ENCODE data around the gene VPREB3.

DNA sequence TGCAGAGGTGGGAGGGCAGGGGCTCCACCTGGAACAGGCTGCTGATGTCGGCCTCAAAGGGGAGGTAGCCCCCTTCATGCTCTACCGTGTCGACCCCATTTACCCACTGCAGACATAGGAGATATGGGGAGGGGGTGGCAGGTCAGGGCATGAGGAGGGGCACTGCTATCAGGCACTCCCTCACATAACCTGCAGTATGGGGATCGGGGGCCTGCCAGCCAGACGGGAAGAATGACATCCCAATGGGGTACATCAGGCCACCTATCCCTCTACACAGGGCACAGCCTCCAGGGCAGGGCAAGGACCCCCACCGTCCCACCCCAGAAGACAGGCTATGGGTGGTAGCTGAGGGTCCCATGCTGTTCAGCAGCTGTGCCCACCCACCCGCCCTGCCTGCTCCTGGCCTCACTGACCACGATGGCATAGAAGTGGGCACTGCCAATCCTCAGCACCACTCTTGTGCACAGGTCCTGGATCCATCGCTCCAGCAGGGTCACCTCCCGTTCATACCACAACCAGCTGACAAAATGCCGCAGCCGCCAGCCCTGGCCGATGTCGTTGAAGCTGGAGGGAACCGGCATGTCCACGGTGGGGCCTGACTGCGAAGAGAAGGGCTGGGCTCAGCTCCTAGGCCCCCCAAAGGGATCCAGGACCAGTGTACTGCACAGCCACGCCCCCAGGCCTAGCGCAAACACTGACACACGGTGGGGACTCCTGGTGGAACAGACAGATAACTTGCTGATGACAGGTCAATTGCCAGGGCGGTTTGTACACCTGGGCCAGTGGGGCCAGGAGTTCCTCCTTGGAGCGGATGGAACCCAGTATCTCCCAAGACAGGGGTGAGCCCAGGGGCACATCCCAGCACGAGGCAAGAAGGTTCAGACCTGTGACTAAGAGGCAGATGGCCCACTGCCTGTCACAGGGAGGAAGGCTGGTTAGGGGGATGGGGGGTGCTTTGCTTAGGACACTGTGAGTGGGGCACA is 39.3 kb downstream of the VPREB3 start:
- TF ChIP-seq, protein P1, sequence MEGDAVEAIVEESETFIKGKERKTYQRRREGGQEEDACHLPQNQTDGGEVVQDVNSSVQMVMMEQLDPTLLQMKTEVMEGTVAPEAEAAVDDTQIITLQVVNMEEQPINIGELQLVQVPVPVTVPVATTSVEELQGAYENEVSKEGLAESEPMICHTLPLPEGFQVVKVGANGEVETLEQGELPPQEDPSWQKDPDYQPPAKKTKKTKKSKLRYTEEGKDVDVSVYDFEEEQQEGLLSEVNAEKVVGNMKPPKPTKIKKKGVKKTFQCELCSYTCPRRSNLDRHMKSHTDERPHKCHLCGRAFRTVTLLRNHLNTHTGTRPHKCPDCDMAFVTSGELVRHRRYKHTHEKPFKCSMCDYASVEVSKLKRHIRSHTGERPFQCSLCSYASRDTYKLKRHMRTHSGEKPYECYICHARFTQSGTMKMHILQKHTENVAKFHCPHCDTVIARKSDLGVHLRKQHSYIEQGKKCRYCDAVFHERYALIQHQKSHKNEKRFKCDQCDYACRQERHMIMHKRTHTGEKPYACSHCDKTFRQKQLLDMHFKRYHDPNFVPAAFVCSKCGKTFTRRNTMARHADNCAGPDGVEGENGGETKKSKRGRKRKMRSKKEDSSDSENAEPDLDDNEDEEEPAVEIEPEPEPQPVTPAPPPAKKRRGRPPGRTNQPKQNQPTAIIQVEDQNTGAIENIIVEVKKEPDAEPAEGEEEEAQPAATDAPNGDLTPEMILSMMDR (IDR thresholded peaks at IDR 0.05 in 2 of 3, conservative IDR thresholded peaks at IDR 0.05 in 1 of 3; ENCODE audit: borderline replicate concordance in 1 of 3, insufficient read depth in 1 of 3, low read depth in 2 of 3, low read length in 2 of 3) = no peak
- TF ChIP-seq EZH2 (IDR thresholded peaks at IDR 0.05) (no peak), POLR2A (IDR thresholded peaks at IDR 0.05; ENCODE audit: borderline replicate concordance, extremely low read depth, insufficient read depth, insufficient read length) (no peak), SRF (IDR thresholded peaks at IDR 0.05; ENCODE audit: low read depth) (no peak), SP1 (IDR thresholded peaks at IDR 0.05; ENCODE audit: low read depth) (no peak), EZH2phosphoT487 (IDR thresholded peaks at IDR 0.05; ENCODE audit: borderline replicate concordance) (no peak), CBX3 (IDR thresholded peaks at IDR 0.05; ENCODE audit: low read depth) (no peak)
- TF ChIP-seq, protein P2, sequence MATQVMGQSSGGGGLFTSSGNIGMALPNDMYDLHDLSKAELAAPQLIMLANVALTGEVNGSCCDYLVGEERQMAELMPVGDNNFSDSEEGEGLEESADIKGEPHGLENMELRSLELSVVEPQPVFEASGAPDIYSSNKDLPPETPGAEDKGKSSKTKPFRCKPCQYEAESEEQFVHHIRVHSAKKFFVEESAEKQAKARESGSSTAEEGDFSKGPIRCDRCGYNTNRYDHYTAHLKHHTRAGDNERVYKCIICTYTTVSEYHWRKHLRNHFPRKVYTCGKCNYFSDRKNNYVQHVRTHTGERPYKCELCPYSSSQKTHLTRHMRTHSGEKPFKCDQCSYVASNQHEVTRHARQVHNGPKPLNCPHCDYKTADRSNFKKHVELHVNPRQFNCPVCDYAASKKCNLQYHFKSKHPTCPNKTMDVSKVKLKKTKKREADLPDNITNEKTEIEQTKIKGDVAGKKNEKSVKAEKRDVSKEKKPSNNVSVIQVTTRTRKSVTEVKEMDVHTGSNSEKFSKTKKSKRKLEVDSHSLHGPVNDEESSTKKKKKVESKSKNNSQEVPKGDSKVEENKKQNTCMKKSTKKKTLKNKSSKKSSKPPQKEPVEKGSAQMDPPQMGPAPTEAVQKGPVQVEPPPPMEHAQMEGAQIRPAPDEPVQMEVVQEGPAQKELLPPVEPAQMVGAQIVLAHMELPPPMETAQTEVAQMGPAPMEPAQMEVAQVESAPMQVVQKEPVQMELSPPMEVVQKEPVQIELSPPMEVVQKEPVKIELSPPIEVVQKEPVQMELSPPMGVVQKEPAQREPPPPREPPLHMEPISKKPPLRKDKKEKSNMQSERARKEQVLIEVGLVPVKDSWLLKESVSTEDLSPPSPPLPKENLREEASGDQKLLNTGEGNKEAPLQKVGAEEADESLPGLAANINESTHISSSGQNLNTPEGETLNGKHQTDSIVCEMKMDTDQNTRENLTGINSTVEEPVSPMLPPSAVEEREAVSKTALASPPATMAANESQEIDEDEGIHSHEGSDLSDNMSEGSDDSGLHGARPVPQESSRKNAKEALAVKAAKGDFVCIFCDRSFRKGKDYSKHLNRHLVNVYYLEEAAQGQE (IDR thresholded peaks at IDR 0.05; ENCODE audit: low read depth) = no peak

Measured in HCT116 (cell line).